ENCODE measurements around the gene PLEKHS1.

DNA sequence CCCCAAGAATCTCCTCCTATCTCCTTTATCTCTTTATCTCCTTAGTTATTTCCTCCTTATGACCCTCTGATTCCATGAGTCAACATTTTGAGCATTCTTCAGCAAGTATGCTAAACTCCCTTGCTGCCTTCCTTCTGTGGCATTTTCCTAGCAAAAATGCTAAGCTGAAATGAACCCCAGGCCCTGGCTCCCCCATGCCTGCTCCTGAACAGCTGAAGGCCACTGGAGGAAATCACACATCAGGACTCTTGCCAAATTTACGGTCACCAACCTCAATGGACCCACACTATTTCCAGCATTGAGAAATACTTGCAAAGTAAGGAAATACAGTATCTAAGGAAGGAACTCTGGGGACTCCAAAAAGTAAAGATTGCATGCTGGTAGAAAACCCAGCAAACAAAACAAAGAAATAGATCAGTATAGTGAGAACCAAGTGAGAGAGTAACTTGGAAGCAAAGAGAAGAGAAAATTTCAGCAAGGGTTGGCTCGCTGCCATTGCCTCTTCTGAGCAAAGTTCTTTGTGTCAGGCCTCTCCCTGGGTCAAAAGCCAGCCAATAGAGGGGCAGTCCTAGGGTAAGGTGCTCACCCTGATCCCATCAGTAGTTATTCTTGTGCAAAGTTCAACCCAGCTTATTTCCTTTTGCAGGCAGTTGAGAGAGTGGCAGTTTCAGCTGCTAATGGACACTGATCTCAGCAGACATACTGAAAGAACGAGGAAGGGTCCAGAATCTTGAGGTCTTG lies 5.1 kb upstream of the PLEKHS1 start:
- TF ChIP-seq, protein P1, sequence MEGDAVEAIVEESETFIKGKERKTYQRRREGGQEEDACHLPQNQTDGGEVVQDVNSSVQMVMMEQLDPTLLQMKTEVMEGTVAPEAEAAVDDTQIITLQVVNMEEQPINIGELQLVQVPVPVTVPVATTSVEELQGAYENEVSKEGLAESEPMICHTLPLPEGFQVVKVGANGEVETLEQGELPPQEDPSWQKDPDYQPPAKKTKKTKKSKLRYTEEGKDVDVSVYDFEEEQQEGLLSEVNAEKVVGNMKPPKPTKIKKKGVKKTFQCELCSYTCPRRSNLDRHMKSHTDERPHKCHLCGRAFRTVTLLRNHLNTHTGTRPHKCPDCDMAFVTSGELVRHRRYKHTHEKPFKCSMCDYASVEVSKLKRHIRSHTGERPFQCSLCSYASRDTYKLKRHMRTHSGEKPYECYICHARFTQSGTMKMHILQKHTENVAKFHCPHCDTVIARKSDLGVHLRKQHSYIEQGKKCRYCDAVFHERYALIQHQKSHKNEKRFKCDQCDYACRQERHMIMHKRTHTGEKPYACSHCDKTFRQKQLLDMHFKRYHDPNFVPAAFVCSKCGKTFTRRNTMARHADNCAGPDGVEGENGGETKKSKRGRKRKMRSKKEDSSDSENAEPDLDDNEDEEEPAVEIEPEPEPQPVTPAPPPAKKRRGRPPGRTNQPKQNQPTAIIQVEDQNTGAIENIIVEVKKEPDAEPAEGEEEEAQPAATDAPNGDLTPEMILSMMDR (IDR thresholded peaks at IDR 0.05 in 4 of 5, conservative IDR thresholded peaks at IDR 0.05 in 1 of 5), result no peak
- no peak for TF ChIP-seq POLR2A (IDR thresholded peaks at IDR 0.05)
